Cardiac fibroblast (primary cell): ENCODE measurements around the gene FBXW12.

Experiments used
- DNase-seq, 2 donors: peaks; one replicate each; pipeline versions ENCODE4 v3.0.0 to v3.0.0-alpha.2; 2010; ENCODE audit warnings: low read depth in 2 of 2
- H3K4me3 ChIP-seq, 2 donors: replicated peaks in 1 of 2; 1 replicate in 1 of 2; 2 replicates in 1 of 2; pipeline ENCODE4 v1.5.1; 2011; ENCODE audit warnings: low read depth in 2 of 2, low read length in 2 of 2, mild to moderate bottlenecking in 2 of 2, moderate library complexity in 1 of 2
- CTCF ChIP-seq: IDR thresholded peaks from one replicate; pipeline ENCODE4 v1.5.1; 2011; ENCODE audit warnings: low read depth, mild to moderate bottlenecking, low read length, inconsistent platforms

Gene FBXW12

GRCh38 chr3:48413086-48413485 lies 41.1 kb downstream of the FBXW12 start:
- TF ChIP-seq CTCF, result no peak
- no peak for DNase-seq
- H3K4me3 ChIP-seq, result no peak overlapping the region

GRCh38 chr3:48413611-48414010 lies 41.6 kb downstream of the FBXW12 start:
- TF ChIP-seq CTCF, result no peak
- no peak for DNase-seq
- H3K4me3 ChIP-seq, result no peak overlapping the region

GRCh38 chr3:48414376-48415250 lies 42.6 kb downstream of the FBXW12 start:
- no peak for TF ChIP-seq CTCF
- DNase-seq, result no peak
- no peak overlapping the region for H3K4me3 ChIP-seq

GRCh38 chr3:48415251-48415953 lies 43.4 kb downstream of the FBXW12 start:
- no peak for TF ChIP-seq CTCF
- H3K4me3 ChIP-seq, result no peak overlapping the region
- no peak for DNase-seq

- no peak overlapping the region for H3K4me3 ChIP-seq
- no peak for TF ChIP-seq CTCF
- DNase-seq, result no peak
Measured at GRCh38 chr3:48416091-48416505, 44.1 kb downstream of the FBXW12 start.

GRCh38 chr3:48416546-48416945 lies 44.5 kb downstream of the FBXW12 start:
- no peak for TF ChIP-seq CTCF
- H3K4me3 ChIP-seq, result no peak overlapping the region
- no peak for DNase-seq
